GM18951 (cell line): ENCODE measurements around the gene BTN3A1.
A peak's percentile ranks its signal among the peaks of the same experiment; 100 is the strongest.
"Not testable (repeated sequence)": the region's sequence is repeated elsewhere in the genome, so short reads cannot be mapped to it uniquely, and the experiment has no call there.

ENCODE experiments used
- POLR2A ChIP-seq: IDR thresholded peaks from 4 replicates; pipeline ENCODE4 v1.6.1; 2011; ENCODE audit warnings: mild to moderate bottlenecking; ENCODE audit not compliant: insufficient read length, insufficient read depth; ENCODE audit errors: extremely low read depth
- in situ Hi-C: fragments of 300-500 bp; cut with MboI; formaldehyde crosslinking; loops from one replicate; pipeline ENCODE4 v1.12.0; 2022; ENCODE audit warnings: low sequenced_read_pairs, mixed read lengths, inconsistent platforms; ENCODE audit not compliant: unreplicated experiment

The BTN3A1 gene

DNA sequence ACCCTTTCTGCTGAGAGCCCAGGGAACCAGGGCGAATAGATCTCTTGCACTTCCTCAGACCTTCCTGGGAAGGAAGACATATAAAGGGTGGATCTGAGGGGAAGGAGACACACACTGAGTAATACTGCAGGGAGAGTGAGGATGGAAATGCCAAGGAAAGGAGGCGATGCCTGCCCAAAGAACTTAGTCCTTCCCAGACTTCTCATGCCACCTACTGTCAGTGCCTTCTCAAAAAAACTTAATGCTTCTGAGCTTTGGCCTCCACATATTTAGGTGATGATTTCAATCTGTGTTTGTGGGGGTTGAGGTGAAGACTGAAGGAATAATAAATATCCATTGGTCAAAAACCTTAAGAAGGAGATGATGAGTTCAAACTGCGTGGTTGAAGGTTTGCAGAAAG lies 9.7 kb downstream of the BTN3A1 start:
- TF ChIP-seq POLR2A = no peak

GRCh38 chr6:26412228-26412627 lies 10.2 kb downstream of the BTN3A1 start:
- in situ Hi-C loops = no loop called here
- TF ChIP-seq POLR2A = no peak

More for the DNA sequence above, 9.7 kb downstream of the BTN3A1 start:
- in situ Hi-C loops = no loop called here

DNA sequence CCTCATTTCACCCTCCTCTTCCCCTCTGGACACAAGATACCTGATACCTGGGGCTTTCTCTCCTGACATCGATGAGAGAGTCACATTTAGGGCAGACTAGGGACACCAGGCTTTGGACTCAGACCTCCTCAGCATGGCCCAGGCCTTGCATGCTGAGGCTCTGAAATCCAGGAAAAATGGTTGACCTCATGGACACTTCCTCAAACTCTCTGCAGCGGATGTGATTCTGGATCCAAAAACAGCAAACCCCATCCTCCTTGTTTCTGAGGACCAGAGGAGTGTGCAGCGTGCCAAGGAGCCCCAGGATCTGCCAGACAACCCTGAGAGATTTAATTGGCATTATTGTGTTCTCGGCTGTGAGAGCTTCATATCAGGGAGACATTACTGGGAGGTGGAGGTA lies 10.9 kb downstream of the BTN3A1 start:
- in situ Hi-C loops = no loop called here
- TF ChIP-seq POLR2A = no peak

DNA sequence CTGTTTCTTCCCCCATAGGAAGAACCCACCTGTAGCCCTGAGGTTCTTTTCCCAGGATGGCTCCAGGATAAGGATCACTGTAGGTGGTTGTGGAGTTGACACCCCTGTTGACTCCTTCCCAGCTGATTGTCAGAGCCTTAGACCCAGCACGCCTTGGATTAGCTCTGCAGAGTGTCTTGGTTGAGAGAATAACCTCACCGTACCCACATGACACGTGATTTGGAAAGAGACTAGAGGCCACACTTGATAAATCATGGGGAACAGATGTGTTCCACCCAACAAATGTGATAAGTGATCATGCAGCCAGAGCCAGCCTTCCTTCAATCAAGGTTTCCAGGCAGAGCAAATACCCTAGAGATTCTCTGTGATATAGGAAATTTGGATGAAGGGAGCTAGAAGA lies 12.2 kb downstream of the BTN3A1 start:
- in situ Hi-C loops = no loop called here

GRCh38 chr6:26415036-26415614 lies 13.1 kb downstream of the BTN3A1 start:
- in situ Hi-C loops = no loop called here
- no peak for TF ChIP-seq POLR2A

More for the DNA sequence above, 12.2 kb downstream of the BTN3A1 start:
- no peak for TF ChIP-seq POLR2A

DNA sequence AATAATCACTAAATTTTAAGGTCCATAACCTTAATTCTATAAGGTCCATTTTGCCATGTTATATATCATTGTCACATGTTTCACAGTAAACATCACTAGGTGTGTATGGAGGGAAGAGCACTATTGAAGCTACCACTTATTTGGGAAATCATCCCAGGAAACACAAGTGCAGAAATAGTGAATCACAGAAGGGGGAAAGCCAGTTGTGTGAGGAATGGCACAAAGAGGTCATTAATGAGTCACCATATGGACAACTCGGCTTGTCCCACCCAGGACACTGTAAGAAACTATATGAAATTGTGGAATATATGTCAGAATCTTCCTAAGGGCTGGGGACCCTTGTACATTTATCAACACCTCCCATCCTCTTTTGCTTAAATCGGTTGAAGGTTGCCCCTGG lies 13.7 kb downstream of the BTN3A1 start:
- no peak for TF ChIP-seq POLR2A
- in situ Hi-C loops = no loop called here

DNA sequence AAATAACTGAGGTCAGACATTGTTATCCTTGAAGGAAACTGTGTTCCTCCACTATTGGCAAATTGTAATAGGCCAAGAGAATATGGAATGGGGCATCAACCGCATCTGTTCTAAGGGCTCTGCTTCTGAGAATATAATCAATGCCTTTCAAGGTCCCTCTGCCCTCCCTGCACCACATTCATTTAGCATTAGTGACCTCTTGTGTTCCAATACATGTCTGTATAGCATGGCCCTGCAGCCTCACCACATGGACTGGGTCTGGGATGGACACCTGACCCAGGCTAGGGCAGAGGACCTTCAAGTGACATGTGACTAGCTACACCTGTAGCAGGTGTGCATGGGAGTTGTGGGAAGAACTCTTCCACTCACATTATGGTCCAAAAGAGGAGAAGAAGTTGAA lies 14.2 kb downstream of the BTN3A1 start:
- no peak for TF ChIP-seq POLR2A
- in situ Hi-C loops = no loop called here

- in situ Hi-C loops = not testable (repeated sequence)
These were observed 16.0 kb downstream of the BTN3A1 start for GRCh38 chr6:26418077-26418476.

GRCh38 chr6:26418795-26419194 lies 16.7 kb downstream of the BTN3A1 start:
- in situ Hi-C loops = not testable (repeated sequence)

GRCh38 chr6:26420688-26421171 lies 18.7 kb downstream of the BTN3A1 start:
- TF ChIP-seq POLR2A = no peak
- in situ Hi-C loops = no loop called here

GRCh38 chr6:26421259-26422144 lies 19.4 kb downstream of the BTN3A1 start:
- TF ChIP-seq POLR2A = peak; percentile 23
- in situ Hi-C loops = no loop called here

GRCh38 chr6:26422329-26422728 lies 20.3 kb downstream of the BTN3A1 start:
- no peak for TF ChIP-seq POLR2A
- in situ Hi-C loops = no loop called here

DNA sequence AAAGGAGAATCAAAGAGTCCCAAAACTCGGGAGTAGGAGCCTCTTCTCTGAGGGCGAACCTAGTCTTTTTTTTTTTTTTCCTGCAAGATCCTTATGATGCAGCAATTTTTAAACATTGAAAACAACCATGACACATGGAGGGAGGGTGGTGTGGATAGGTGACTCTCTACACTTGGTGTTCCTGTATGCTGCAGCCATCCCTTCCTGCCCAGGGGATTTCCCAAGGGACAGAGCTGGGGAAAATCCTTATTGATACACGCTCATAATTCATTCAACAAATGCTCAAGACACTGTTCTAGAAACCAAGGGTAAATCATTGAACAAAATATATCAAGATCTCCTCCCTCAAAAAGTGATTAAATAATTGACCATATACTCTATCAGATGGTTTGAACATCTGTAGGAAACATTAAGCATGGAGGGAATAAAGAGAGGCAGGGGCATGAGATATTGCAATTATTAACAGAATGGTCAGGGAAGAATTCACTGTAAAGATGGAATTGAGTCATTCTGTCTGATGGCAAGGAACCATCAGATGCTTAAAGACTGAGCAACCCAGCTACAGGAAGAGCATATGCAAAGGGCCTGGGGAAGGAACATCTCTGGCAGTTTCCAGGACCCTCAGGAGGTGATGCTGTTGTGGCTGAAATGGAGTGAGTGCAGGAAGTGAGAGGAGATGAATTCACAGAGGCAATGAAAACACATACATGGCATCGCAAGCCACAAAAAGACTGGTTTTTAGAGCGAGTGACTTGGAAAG lies 24.8 kb downstream of the BTN3A1 start:
- no peak for TF ChIP-seq POLR2A
- in situ Hi-C loops = no loop called here
